Activated CD4-positive, alpha-beta memory T cell treated with anti-CD3 and anti-CD28 coated beads, Interleukin-2, amount 10 ng/mL, durations not matched to agents 7 days and 5 days (primary cell): ENCODE results near the gene IKBKG. TPM values are rescaled to one million over a fixed set of nuclear protein-coding genes. Genes with fewer than 3 reads are reported as not detected.
"Not testable (repeated sequence)": the region's sequence is repeated elsewhere in the genome, so short reads cannot be mapped to it uniquely, and the experiment has no call there.

Experiments used
- CTCF ChIA-PET: fragments of 350-600 bp; sonication (Branson Sonifier 250); formaldehyde crosslinking; loops from one replicate; lab custom pipeline; 2021; ENCODE audit warnings: antibody characterized with exemption, inconsistent platforms; lab: Charles Lee
- POLR2A ChIA-PET: fragments of 350-600 bp; sonication (Branson Sonifier 250); formaldehyde crosslinking; loops from one replicate; lab custom pipeline; 2021; ENCODE audit warnings: antibody characterized with exemption; lab: Charles Lee
- DNase-seq: peaks from one replicate; pipeline ENCODE4 v3.0.0-alpha.2; 2020
- H3K27ac Mint-ChIP-seq: one replicate; pipeline ENCODE4 v1.8.0; 2021; ENCODE audit warnings: mild to moderate bottlenecking, mixed read lengths
- H3K27me3 Mint-ChIP-seq: one replicate; pipeline ENCODE4 v1.8.0; 2021; ENCODE audit warnings: mixed read lengths
- H3K36me3 Mint-ChIP-seq: one replicate; pipeline ENCODE4 v1.8.0; 2021; ENCODE audit warnings: low read depth, mixed read lengths
- H3K4me1 Mint-ChIP-seq: one replicate; pipeline ENCODE4 v1.8.0; 2021; ENCODE audit warnings: mixed read lengths
- H3K4me3 Mint-ChIP-seq: one replicate; pipeline ENCODE4 v1.8.0; 2021; ENCODE audit warnings: mild to moderate bottlenecking, mixed read lengths
- H3K9me3 Mint-ChIP-seq: one replicate; pipeline ENCODE4 v1.8.0; 2021; ENCODE audit warnings: mixed read lengths
- total RNA-seq, 2 experiments: library from RNA; stranded (reverse); gene quantifications; one replicate each; pipeline ENCODE4 v1.2.3, GENCODE V29; 2021

IKBKG gene
- total RNA-seq, 2 experiments from 2014 or later: 51.9 to 54.0 TPM

GRCh38 chrX:154546354-154547244 is 821 bp upstream of the IKBKG start, which contains the start of gene G6PD:
G6PD (minus strand) TSS chrX:154546846; CDS start chrX:154546155, 691 bp downstream.
- Mint-ChIP-seq H3K27me3 (no peaks in the 10 kb centered on the region), H3K27ac (peak within 1 kb of the TSS; percentile 87), H3K4me1 (peaks cover 56% of the 10 kb centered on the region), H3K9me3 (no peaks in the 10 kb centered on the region), H3K36me3 (peaks cover 29% of the 10 kb centered on the region), H3K4me3 (peak within 1 kb of the TSS; percentile 90)
- CTCF ChIA-PET: no interaction called here
- DNase-seq: peak; percentile 85
- POLR2A ChIA-PET: interaction anchor here (0.9 to 3.9 kb wide), 6 partner anchors 56 to 619 kb away, joined by 3 to 14 read pairs (median 5); partner anchors contain the start of genes RPL10 and SLC10A3

DNA sequence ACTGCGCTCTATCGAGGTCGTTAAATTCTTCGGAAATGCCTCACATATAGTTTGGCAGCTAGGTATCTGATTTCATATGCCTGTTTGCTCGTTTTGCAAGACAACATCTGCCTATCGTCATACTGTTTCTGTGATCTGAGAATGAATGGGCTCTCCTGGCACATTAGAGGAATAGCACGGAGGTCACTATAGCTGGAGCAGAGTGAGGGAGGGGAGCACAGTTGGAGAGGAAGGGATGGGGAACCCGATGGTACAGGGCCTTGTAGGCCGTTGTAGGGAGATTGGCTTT is 552 bp downstream of the IKBKG start:
- Mint-ChIP-seq H3K27ac (peak overlapping the region; percentile 87), H3K4me3 (peak overlapping the region; percentile 90), H3K27me3 (no peaks in the 10 kb centered on the region), H3K36me3 (peaks cover 31% of the 10 kb centered on the region), H3K4me1 (peaks cover 51% of the 10 kb centered on the region), H3K9me3 (no peaks in the 10 kb centered on the region)
- DNase-seq: no peak
- CTCF ChIA-PET: no interaction called here
- POLR2A ChIA-PET: interaction anchor here (0.7 to 1.8 kb wide), 9 partner anchors 11 to 621 kb away, joined by 3 to 8 read pairs (median 4); partner anchors contain the start of genes DKC1, FAM3A, RPL10 and SLC10A3

DNA sequence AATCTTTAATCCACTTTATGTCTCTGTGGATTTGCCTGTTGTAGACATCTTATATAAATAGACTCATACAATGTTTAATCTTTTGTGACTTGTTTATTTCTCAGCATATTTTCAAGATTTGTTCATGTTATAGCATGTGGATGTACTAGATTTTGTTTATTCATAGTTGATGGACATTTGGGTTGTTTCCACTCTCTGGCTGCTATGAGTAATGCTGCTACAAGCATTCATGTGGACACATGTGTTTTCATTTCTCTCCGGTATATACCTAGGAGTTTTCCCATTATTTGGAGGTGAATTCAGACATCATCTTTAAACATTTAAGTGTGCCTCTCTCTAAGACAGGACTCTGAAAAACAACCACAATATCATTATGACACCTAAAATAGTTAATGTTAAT is 2.3 kb downstream of the IKBKG start:
- Mint-ChIP-seq H3K9me3 (no peaks in the 10 kb centered on the region), H3K4me1 (peaks cover 47% of the 10 kb centered on the region), H3K27ac (peak overlapping the region; percentile 53), H3K4me3 (peak overlapping the region; percentile 45), H3K36me3 (peaks cover 38% of the 10 kb centered on the region), H3K27me3 (no peaks in the 10 kb centered on the region)
- ChIA-PET CTCF (no interaction called here), POLR2A (no interaction called here)
- no peak for DNase-seq

DNA sequence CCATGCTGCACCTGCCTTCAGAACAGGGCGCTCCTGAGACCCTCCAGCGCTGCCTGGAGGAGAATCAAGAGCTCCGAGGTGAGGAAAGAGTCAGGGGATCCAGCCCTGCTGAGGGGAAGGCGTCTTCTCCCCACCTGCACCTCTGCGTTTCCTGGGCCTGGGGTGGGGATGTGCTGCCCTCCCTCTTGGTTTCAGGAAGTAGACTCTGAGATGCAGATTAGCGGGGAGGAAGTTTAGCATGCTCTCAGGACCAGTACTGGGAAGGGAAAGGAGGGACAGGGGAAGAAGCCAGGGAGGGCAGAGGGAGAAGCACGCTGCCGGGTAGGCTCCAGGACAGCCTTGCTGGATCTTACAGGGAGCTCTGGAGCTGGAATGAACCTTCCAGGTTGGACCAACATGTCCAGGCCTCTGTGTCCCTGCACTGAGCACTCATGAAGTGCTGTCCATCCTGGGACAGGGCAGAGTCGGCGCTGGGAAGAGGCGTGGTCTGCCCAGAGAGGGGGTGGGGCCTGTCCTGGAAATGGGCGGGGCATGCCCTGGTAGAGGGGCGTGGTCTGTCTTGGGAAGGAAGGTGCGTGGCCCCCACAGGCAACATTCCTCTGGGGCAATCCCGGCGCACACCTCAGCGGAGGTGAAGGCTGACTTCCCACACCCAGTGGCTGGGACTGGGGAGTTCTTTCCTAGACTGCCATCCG is 4.8 kb downstream of the IKBKG start:
- H3K9me3 Mint-ChIP-seq, H3K27me3 Mint-ChIP-seq, H3K4me3 Mint-ChIP-seq, POLR2A ChIA-PET, CTCF ChIA-PET, DNase-seq, H3K27ac Mint-ChIP-seq: not testable (repeated sequence)
- Mint-ChIP-seq H3K36me3 (peaks cover 38% of the 10 kb centered on the region), H3K4me1 (peaks cover 38% of the 10 kb centered on the region)

DNA sequence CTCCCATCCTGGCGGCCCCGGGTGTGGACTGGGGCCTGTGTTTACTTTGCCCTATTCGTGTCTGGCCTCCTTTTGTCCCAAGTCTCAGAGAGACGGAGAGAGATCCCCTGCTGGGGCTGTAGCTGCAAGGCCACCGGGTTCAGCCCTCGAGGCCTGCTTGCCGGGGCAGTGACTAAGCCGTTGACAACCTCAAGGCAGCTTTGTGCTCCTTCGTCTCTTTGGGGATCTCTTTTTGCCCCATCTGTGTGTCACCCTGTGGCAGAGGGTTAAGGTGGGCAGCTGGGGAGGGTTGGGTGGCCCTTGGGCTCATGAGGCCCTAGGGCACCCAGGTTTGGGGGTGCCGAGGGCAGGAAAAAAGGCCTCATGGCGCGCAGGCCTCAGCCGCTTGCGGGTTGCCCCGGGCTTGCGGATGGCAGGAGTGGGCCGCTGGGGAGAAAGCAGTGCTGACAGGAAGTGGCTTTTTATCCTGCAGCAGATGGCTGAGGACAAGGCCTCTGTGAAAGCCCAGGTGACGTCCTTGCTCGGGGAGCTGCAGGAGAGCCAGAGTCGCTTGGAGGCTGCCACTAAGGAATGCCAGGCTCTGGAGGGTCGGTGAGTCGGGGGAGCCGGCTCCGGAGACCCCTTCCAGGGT is 10.8 kb downstream of the IKBKG start:
- peaks cover 11% of the 10 kb centered on the region for H3K4me1 Mint-ChIP-seq
- DNase-seq, H3K27ac Mint-ChIP-seq, POLR2A ChIA-PET, H3K27me3 Mint-ChIP-seq, H3K9me3 Mint-ChIP-seq, H3K4me3 Mint-ChIP-seq, CTCF ChIA-PET: not testable (repeated sequence)
- H3K36me3 Mint-ChIP-seq: peaks cover 15% of the 10 kb centered on the region

DNA sequence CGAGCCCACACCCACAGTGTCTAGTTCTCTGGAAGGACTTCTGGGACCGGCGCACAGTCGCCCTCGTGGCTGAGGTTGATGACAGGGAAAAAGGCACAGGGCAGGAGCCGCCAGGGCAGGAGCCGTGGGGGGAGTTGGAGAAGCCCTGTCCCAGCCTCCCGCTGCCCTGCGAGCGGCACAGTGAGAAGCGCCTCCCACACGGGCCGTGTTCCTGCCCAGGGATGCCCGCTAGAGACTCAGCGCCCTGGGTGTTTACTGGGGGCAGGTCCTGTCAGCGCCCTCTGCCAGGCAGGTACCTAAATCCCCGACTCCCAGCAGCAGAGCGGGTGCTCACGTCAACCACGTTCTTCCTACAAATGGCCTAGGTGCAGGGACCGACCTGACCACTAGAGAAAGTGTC is 11.5 kb downstream of the IKBKG start:
- CTCF ChIA-PET: not testable (repeated sequence)
- H3K36me3 Mint-ChIP-seq: peaks cover 11% of the 10 kb centered on the region

GRCh38 chrX:154560326-154560725 is 12.9 kb downstream of the IKBKG start:
- POLR2A ChIA-PET, H3K27ac Mint-ChIP-seq, H3K4me3 Mint-ChIP-seq, H3K9me3 Mint-ChIP-seq, H3K36me3 Mint-ChIP-seq, H3K27me3 Mint-ChIP-seq, CTCF ChIA-PET, DNase-seq, H3K4me1 Mint-ChIP-seq: not testable (repeated sequence)

More for the DNA sequence above, 11.5 kb downstream of the IKBKG start:
- H3K9me3 Mint-ChIP-seq, H3K27ac Mint-ChIP-seq, H3K4me1 Mint-ChIP-seq, H3K27me3 Mint-ChIP-seq, H3K4me3 Mint-ChIP-seq, POLR2A ChIA-PET, DNase-seq: not testable (repeated sequence)

DNA sequence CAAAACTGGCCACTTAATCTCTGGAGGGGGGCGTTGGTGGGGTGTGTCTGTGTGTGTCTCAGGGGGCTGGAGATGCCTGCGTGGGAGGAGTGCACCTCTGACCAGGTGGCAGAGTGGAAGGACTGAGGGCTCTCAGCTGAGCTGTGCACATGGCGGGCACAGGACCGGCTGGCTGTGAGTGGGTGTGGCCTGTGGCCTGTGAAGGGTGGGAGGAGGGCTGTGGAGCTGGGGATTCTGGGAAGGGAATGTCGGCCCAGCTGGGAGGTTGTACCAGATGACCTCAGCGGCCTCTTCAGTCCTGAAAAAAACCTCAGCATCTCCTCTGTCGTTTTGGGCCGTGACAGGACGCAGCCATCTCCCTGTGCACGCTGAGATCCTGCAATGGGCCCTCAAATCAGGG is 14.9 kb downstream of the IKBKG start:
- H3K27ac Mint-ChIP-seq, H3K9me3 Mint-ChIP-seq, CTCF ChIA-PET, H3K4me1 Mint-ChIP-seq, H3K4me3 Mint-ChIP-seq, H3K27me3 Mint-ChIP-seq, H3K36me3 Mint-ChIP-seq, POLR2A ChIA-PET, DNase-seq: not testable (repeated sequence)

DNA sequence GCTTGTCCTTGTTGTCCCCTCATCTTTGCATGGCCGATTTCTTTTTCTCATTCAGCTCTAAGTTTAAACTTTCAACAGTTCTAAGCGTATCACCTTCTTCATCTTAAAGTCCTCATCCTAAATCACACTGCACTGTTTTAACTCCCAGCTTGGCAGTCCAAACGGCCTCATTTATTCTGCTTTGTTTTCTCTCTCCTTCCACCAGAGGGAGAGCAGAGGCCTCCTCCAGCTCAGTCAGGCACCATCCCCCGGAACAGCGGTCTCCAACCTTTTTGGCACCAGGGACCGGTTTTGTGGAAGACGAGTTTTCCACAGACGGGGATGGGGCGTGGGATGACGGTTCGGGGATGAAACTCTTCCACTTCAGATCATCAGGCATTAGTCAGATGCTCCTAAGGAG is 22.9 kb downstream of the IKBKG start:
- H3K4me3 Mint-ChIP-seq, H3K27me3 Mint-ChIP-seq, CTCF ChIA-PET, H3K36me3 Mint-ChIP-seq, H3K4me1 Mint-ChIP-seq, DNase-seq, H3K9me3 Mint-ChIP-seq, H3K27ac Mint-ChIP-seq, POLR2A ChIA-PET: not testable (repeated sequence)

DNA sequence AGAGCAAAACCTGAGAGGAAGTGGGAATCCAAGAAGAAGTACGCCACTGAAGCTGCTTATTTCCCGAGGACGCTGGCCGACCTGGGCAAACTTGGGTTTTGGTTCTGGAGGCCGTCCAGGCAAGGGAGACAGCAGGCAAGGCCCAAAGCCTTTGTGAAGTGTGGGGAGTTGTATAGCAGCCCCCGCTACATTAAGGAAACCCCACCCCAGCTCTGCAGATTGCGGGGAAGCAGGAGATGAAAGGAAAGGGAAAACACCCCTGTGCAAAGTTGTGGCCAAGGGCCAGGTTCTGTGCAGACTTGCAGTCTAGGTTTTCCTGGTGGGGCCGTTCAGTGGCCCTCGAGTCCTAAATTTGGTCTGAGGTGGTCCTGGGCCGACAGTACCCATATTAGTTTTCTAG is 25.6 kb downstream of the IKBKG start:
- H3K9me3 Mint-ChIP-seq, POLR2A ChIA-PET, H3K27me3 Mint-ChIP-seq, CTCF ChIA-PET, DNase-seq, H3K27ac Mint-ChIP-seq, H3K4me3 Mint-ChIP-seq, H3K36me3 Mint-ChIP-seq, H3K4me1 Mint-ChIP-seq: not testable (repeated sequence)

- H3K4me1 Mint-ChIP-seq, DNase-seq, H3K4me3 Mint-ChIP-seq, H3K27ac Mint-ChIP-seq, H3K27me3 Mint-ChIP-seq, H3K36me3 Mint-ChIP-seq, H3K9me3 Mint-ChIP-seq, POLR2A ChIA-PET, CTCF ChIA-PET: not testable (repeated sequence)
These were observed 27.7 kb downstream of the IKBKG start for GRCh38 chrX:154575076-154575475.

GRCh38 chrX:154582994-154583393 is 35.6 kb downstream of the IKBKG start:
- DNase-seq, POLR2A ChIA-PET, H3K4me1 Mint-ChIP-seq, H3K4me3 Mint-ChIP-seq, H3K9me3 Mint-ChIP-seq, H3K36me3 Mint-ChIP-seq, CTCF ChIA-PET, H3K27me3 Mint-ChIP-seq, H3K27ac Mint-ChIP-seq: not testable (repeated sequence)

- H3K4me3 Mint-ChIP-seq, H3K9me3 Mint-ChIP-seq, H3K27me3 Mint-ChIP-seq, CTCF ChIA-PET, POLR2A ChIA-PET, H3K36me3 Mint-ChIP-seq, DNase-seq, H3K4me1 Mint-ChIP-seq, H3K27ac Mint-ChIP-seq: not testable (repeated sequence)
These were observed 37.3 kb downstream of the IKBKG start, which contains the start of gene CTAG1A for GRCh38 chrX:154584585-154585183. CTAG1A (plus strand) TSS chrX:154585133; CDS start chrX:154585207, 74 bp downstream.
